GM12801 (cell line): ENCODE results near the gene TLK1.

Experiments used
- TF ChIP-seq, protein P1 (sequence below): IDR thresholded peaks from one replicate; pipeline ENCODE4 v1.5.1; 2011; ENCODE audit warnings: control low read depth; ENCODE audit not compliant: insufficient read length; ENCODE audit errors: extremely low read depth

The TLK1 gene

DNA sequence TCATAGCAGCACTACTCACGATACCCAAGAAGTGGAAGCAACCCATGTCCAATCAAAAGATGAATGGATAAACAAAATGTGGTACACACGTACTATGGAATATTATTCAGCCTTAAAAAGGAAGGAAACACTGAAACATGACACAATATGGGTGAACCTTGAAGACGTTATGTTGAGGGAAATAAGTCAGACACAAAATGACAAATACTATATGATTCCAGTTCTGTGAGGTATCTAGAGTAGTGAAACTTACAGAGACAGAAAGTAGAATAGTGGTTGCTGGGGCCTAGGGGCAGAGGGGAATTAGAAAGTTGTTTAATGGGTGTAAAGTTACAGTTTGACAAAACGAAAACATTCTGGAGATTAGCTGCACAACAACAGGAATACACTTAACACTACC, 24.7 kb downstream of the TLK1 start:
- TF ChIP-seq, protein P1, sequence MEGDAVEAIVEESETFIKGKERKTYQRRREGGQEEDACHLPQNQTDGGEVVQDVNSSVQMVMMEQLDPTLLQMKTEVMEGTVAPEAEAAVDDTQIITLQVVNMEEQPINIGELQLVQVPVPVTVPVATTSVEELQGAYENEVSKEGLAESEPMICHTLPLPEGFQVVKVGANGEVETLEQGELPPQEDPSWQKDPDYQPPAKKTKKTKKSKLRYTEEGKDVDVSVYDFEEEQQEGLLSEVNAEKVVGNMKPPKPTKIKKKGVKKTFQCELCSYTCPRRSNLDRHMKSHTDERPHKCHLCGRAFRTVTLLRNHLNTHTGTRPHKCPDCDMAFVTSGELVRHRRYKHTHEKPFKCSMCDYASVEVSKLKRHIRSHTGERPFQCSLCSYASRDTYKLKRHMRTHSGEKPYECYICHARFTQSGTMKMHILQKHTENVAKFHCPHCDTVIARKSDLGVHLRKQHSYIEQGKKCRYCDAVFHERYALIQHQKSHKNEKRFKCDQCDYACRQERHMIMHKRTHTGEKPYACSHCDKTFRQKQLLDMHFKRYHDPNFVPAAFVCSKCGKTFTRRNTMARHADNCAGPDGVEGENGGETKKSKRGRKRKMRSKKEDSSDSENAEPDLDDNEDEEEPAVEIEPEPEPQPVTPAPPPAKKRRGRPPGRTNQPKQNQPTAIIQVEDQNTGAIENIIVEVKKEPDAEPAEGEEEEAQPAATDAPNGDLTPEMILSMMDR = no peak

GRCh38 chr2:171134624-171135230, 26.0 kb downstream of the TLK1 start:
- TF ChIP-seq, protein P1 = no peak

DNA sequence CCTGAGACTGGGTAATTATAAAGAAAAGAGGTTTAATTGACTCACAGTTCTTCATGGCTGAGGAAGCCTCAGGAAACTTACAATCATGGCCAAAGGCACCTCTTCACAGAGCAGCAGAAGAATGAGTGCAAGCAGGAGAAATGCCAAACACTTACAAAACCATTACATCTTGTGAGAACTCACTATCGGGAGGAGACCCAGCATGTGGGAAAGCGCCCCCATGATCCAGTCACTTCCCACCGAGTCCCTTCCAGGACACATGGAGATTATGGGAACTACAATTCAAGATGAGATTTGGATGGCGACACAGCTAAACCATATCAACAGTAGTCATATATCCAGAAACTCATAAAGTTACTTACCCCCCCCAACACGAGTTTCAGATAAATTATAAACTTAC, 28.6 kb downstream of the TLK1 start:
- TF ChIP-seq, protein P1 = no peak

DNA sequence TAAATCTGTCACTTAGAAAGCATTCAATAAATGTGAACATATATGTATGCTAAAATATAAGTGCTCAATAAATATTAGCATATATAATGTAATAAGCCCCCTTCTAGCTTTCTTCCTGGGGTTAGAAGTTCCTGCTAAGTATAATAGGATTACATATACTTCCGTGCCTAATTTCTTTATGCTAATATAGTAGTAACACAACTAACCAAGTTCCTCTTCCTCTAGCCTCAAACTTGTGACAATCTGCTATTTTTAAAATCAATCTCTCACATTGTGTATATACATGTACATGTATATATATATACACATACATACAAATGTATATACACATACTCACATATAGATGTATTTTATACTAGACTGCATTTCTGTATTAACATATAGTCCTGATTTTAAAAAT, 32.2 kb downstream of the TLK1 start:
- TF ChIP-seq, protein P1 = no peak

DNA sequence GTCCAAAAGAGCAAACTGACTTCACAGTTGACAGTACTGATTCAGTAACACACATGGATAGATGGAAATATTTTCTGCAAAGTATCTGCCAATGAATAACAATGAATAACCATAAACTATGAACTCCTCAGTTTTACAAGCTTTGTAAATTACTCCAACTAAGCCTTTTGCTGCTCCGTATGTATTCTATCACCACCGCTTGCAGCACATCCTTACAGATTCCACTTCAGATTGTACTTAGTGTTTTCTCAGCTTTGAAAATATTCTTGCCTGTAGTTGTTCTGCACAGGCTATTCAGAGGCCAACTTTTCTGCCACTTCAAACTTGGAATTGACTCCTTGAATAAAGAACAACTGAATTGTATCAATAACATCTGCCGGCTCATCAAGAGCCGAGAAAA, 36.2 kb downstream of the TLK1 start:
- TF ChIP-seq, protein P1 = no peak

GRCh38 chr2:171109571-171109970, 51.1 kb downstream of the TLK1 start:
- TF ChIP-seq, protein P1 = no peak

DNA sequence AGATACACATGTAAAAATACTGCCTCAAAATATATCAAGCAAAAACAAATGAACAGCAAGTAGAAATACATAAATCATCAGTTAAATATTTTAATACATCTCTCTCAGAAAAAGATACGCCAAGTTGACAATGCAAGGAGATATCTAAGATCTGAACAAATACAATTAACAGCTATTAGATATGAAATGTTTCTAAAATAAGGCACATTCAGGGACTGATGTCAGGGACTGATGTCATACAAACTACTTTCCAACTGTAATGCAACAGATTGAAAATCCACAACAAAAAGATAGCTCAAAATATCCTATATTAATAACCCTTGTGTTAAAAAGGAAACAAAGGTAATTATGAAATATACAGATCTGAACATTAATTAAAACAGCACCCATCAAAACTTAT, 51.7 kb downstream of the TLK1 start:
- TF ChIP-seq, protein P1 = no peak
